Activated CD8-positive, alpha-beta memory T cell treated with anti-CD3 and anti-CD28 coated beads for 4 hours (primary cell): ENCODE results near the gene VSIG2.

Source experiments
- DNase-seq, 2 donors: peaks; one replicate each; pipeline ENCODE4 v3.0.0-alpha.2; 2020; ENCODE audit warnings: low read depth in 2 of 2

Gene VSIG2

GRCh38 chr11:124724979-124725718, 26.9 kb downstream of the VSIG2 start:
- no peak for DNase-seq

GRCh38 chr11:124722176-124722575, 29.9 kb downstream of the VSIG2 start:
- no peak for DNase-seq

GRCh38 chr11:124719534-124719933, 32.5 kb downstream of the VSIG2 start:
- DNase-seq: no peak

- no peak for DNase-seq
These were observed 33.3 kb downstream of the VSIG2 start for GRCh38 chr11:124718801-124719200.

GRCh38 chr11:124717786-124718651, 34.0 kb downstream of the VSIG2 start:
- no peak for DNase-seq

GRCh38 chr11:124717421-124717785, 34.7 kb downstream of the VSIG2 start:
- no peak for DNase-seq

GRCh38 chr11:124716591-124716990, 35.5 kb downstream of the VSIG2 start:
- DNase-seq: no peak

GRCh38 chr11:124712392-124712791, 39.7 kb downstream of the VSIG2 start:
- DNase-seq: no peak

GRCh38 chr11:124707829-124708228, 44.2 kb downstream of the VSIG2 start:
- no peak for DNase-seq

- DNase-seq: no peak
These were observed 52.0 kb downstream of the VSIG2 start for GRCh38 chr11:124700028-124700427.

- DNase-seq: no peak
These were observed 52.5 kb downstream of the VSIG2 start for GRCh38 chr11:124699547-124699946.
